Caco-2 (cell line): ENCODE measurements around the gene PKN1. TPM values are rescaled to one million over a fixed set of nuclear protein-coding genes. Genes with fewer than 3 reads are reported as not detected.

Experiments
- BruUV-seq: library from RNA; stranded (reverse); fragments of 400-500 nt; replicated peaks from 2 replicates; lab custom pipeline; 2021; lab: Mats Ljungman, UMichigan
- CTCF ChIA-PET: fragments of 300-600 bp; sonication (Branson Sonifier 250); formaldehyde crosslinking; loops from one replicate; lab custom pipeline; 2022; ENCODE audit warnings: antibody characterized with exemption; lab: Charles Lee
- POLR2A ChIA-PET: fragments of 300-600 bp; sonication (Branson Sonifier 250); formaldehyde crosslinking; loops from one replicate; lab custom pipeline; 2022; ENCODE audit warnings: antibody characterized with exemption; lab: Charles Lee
- DNase-seq, 2 experiments: peaks; one replicate each; pipeline versions ENCODE4 v3.0.0 to v3.0.0-alpha.2; 2020 to 2022
- H3K27me3 ChIP-seq: replicated peaks from 2 replicates; pipeline ENCODE4 v1.6.0; 2011; ENCODE audit warnings: low read length; ENCODE audit not compliant: control insufficient read depth, insufficient read depth
- H3K36me3 ChIP-seq: 2 replicates; pipeline ENCODE4 v1.5.1; 2011; ENCODE audit warnings: low read length; ENCODE audit not compliant: control insufficient read depth, insufficient read depth
- H3K4me1 ChIP-seq: fragments of 250-450 bp; sonication (Bioruptor Pico); 2 replicates; pipeline ENCODE4 v1.5.1; 2020; ENCODE audit warnings: mild to moderate bottlenecking
- H3K4me3 ChIP-seq: 2 replicates; pipeline ENCODE4 v1.5.1; 2011; ENCODE audit warnings: low read depth, mild to moderate bottlenecking, control low read depth, low read length
- H3K9me3 ChIP-seq: fragments of 250-450 bp; sonication (Bioruptor Pico); 2 replicates; pipeline ENCODE4 v1.5.1; 2020; ENCODE audit warnings: mild to moderate bottlenecking, moderate library complexity
- H3K27ac Mint-ChIP-seq: one replicate; pipeline ENCODE4 v1.8.0; 2022; ENCODE audit warnings: mixed read lengths; ENCODE audit not compliant: unreplicated experiment
- H3K27me3 Mint-ChIP-seq: one replicate; pipeline ENCODE4 v1.8.0; 2022; ENCODE audit warnings: mixed read lengths; ENCODE audit not compliant: insufficient read depth, unreplicated experiment
- H3K36me3 Mint-ChIP-seq: one replicate; pipeline ENCODE4 v1.8.0; 2022; ENCODE audit warnings: mild to moderate bottlenecking, mixed read lengths; ENCODE audit not compliant: insufficient read depth, unreplicated experiment
- H3K4me1 Mint-ChIP-seq: one replicate; pipeline ENCODE4 v1.8.0; 2022; ENCODE audit warnings: low read depth, mixed read lengths; ENCODE audit not compliant: unreplicated experiment
- H3K4me3 Mint-ChIP-seq: one replicate; pipeline ENCODE4 v1.8.0; 2022; ENCODE audit warnings: mild to moderate bottlenecking, moderate library complexity, mixed read lengths; ENCODE audit not compliant: unreplicated experiment
- H3K9me3 Mint-ChIP-seq: one replicate; pipeline ENCODE4 v1.8.0; 2022; ENCODE audit warnings: mixed read lengths; ENCODE audit not compliant: unreplicated experiment
- intact Hi-C: fragments of 100-400 bp; cut with micrococcal nuclease; formaldehyde crosslinking; loops from one replicate; pipeline ENCODE4 v1.10.0; 2022; ENCODE audit not compliant: unreplicated experiment
- total RNA-seq: library from RNA; stranded (reverse); gene quantifications from 2 replicates; pipeline ENCODE4 v1.2.3, GENCODE V29; 2022
- TF ChIP-seq, protein P1 (sequence below), 2 experiments: fragments of 200-600 bp in 1 of 2; IDR thresholded peaks; 1 replicate in 1 of 2; 2 replicates in 1 of 2; pipeline versions ENCODE4 v1.5.1 to v1.8.0; 2011 to 2022; ENCODE audit warnings: antibody characterized with exemption in 1 of 2, control low read depth in 1 of 2, inconsistent platforms in 1 of 2, low read depth in 1 of 2, low read length in 1 of 2, mild to moderate bottlenecking in 1 of 2, moderate library complexity in 1 of 2; ENCODE audit not compliant: insufficient read depth in 1 of 2, severe bottlenecking in 1 of 2, unreplicated experiment in 1 of 2

PKN1 gene
- total RNA-seq, 1 experiment from 2014 or later = 102 TPM

DNA sequence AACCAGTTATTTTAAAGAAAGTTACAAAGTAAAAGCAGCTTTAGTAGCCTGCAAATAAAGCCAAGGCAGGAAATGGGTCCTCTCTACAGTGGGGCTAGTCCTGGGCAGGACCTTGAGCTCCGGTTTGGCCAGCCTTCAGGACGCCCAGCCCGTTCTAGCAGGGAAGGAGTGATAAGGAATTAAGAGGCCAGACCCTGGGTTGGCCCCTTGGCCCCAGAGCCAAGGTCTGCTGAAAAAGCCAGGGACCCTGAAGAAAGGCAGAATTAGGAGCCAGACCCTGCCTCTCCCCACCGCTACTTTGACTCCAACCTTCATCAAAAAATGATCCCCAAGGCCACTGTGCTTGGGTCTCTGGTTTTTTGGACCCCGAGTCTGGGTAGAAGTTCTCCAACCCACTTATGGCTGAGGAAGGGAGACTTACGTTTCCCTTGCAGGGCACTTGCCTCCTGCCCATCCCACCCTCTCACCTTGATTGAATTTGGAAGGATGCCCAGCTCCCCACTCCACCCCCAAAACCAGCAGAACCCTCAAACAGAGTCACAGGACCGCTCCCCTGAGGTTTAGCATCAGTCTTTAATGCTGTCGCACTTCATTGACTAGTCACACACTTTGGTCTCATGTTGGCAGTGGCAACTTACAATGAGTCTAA lies 81.2 kb downstream of the PKN1 start:
- Mint-ChIP-seq H3K27me3 (no peaks in the 10 kb centered on the region), H3K36me3 (peaks cover 57% of the 10 kb centered on the region), H3K4me1 (peaks cover 14% of the 10 kb centered on the region), H3K4me3 (no peak overlapping the region), H3K9me3 (no peaks in the 10 kb centered on the region), H3K27ac (no peak overlapping the region)
- intact Hi-C loops = no loop called here
- no peak for DNase-seq
- Histone ChIP-seq H3K9me3 (no peaks in the 10 kb centered on the region), H3K4me1 (peaks cover 28% of the 10 kb centered on the region), H3K36me3 (peaks cover 7% of the 10 kb centered on the region), H3K4me3 (no peak overlapping the region), H3K27me3 (no peaks in the 10 kb centered on the region)
- no TSS peak for BruUV-seq
- TF ChIP-seq, protein P1, sequence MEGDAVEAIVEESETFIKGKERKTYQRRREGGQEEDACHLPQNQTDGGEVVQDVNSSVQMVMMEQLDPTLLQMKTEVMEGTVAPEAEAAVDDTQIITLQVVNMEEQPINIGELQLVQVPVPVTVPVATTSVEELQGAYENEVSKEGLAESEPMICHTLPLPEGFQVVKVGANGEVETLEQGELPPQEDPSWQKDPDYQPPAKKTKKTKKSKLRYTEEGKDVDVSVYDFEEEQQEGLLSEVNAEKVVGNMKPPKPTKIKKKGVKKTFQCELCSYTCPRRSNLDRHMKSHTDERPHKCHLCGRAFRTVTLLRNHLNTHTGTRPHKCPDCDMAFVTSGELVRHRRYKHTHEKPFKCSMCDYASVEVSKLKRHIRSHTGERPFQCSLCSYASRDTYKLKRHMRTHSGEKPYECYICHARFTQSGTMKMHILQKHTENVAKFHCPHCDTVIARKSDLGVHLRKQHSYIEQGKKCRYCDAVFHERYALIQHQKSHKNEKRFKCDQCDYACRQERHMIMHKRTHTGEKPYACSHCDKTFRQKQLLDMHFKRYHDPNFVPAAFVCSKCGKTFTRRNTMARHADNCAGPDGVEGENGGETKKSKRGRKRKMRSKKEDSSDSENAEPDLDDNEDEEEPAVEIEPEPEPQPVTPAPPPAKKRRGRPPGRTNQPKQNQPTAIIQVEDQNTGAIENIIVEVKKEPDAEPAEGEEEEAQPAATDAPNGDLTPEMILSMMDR (IDR thresholded peaks at IDR 0.05; ENCODE audit: insufficient read depth in 1 of 2, low read depth in 1 of 2, low read length in 1 of 2, severe bottlenecking in 1 of 2, unreplicated experiment in 1 of 2) = no peak
- POLR2A ChIA-PET = interaction anchor here (0.5 kb wide), 1 partner anchor 13 kb away, joined by 12 read pairs; no protein-coding TSS in a partner anchor
- CTCF ChIA-PET = interaction anchor here (0.6 kb wide), 1 partner anchor 10 kb away, joined by 4 read pairs; no protein-coding TSS in a partner anchor

DNA sequence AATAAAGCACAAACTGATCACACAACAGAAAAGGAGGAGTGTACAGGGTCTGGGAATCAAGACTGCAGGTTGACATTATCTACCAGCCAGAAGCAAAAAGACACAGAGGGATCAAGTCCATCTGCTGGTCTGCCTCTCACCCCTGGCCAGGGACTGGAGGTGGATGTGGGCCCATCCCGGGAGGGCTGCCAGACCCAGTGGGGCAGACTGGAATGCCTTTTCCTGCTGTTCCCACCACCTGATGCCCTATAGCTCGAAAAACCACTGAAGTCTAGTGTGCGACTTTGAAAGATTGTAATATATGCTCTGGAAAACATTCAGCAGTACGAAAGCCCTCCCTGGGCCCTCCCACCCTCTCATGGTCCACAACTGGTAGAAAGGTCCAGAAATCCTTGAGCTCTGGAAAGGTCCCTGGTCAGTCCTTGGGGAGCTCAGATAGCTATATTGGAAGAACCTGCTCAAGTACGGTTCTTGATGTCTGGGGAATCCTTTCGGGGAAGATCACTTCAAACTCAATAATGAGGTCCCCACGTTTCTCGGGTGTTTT lies 82.5 kb downstream of the PKN1 start:
- ChIA-PET POLR2A (no interaction called here), CTCF (no interaction called here)
- H3K27ac Mint-ChIP-seq = no peak overlapping the region
- H3K4me3 ChIP-seq = no peak overlapping the region
- peak overlapping the region; percentile 88 for H3K4me3 Mint-ChIP-seq
- no peaks in the 10 kb centered on the region for H3K9me3 Mint-ChIP-seq
- H3K27me3 ChIP-seq = no peaks in the 10 kb centered on the region
- peaks cover 7% of the 10 kb centered on the region for H3K36me3 ChIP-seq
- H3K36me3 Mint-ChIP-seq = peaks cover 57% of the 10 kb centered on the region
- no peak for DNase-seq
- no TSS peak for BruUV-seq
- H3K4me1 ChIP-seq = peaks cover 32% of the 10 kb centered on the region
- peaks cover 15% of the 10 kb centered on the region for H3K4me1 Mint-ChIP-seq
- H3K9me3 ChIP-seq = no peaks in the 10 kb centered on the region
- intact Hi-C loops = no loop called here
- H3K27me3 Mint-ChIP-seq = no peaks in the 10 kb centered on the region
- TF ChIP-seq, protein P1 (IDR thresholded peaks at IDR 0.05; ENCODE audit: insufficient read depth in 1 of 2, low read depth in 1 of 2, low read length in 1 of 2, severe bottlenecking in 1 of 2, unreplicated experiment in 1 of 2) = no peak

DNA sequence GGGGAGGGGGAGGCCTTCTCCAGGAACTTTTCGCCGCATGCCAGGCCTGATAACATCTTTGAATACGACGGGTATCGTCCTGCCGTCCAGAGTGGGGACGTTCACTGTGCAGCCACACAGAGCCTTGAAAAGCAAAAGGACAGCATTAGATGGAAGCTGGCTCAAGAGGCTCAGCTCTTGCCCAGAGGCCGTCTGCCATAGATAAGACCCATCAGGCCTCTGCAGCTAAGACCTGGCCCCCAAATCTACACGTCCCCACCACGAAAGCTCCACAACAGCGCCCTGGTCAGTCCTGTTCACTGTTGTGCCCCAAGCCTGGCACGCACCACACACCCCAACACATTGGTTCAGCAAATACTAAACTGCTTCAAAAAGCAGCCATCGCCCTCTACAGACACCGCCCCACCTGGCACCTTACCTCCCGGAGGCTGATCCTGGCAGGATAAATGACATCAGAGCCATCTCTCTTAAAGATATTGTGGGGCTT lies 83.0 kb downstream of the PKN1 start:
- peak overlapping the region; percentile 86 for H3K27ac Mint-ChIP-seq

More for the DNA sequence above, 83.0 kb downstream of the PKN1 start:
- ChIA-PET POLR2A (no interaction called here), CTCF (no interaction called here)
- no peak for DNase-seq
- Mint-ChIP-seq H3K9me3 (no peaks in the 10 kb centered on the region), H3K4me3 (peak overlapping the region; percentile 88), H3K27me3 (no peaks in the 10 kb centered on the region), H3K36me3 (peaks cover 57% of the 10 kb centered on the region), H3K4me1 (peaks cover 9% of the 10 kb centered on the region)
- BruUV-seq = no TSS peak
- intact Hi-C loops = no loop called here
- no peaks in the 10 kb centered on the region for H3K27me3 ChIP-seq
- H3K4me3 ChIP-seq = no peak overlapping the region
- peaks cover 26% of the 10 kb centered on the region for H3K4me1 ChIP-seq
- peaks cover 7% of the 10 kb centered on the region for H3K36me3 ChIP-seq
- H3K9me3 ChIP-seq = no peaks in the 10 kb centered on the region
- TF ChIP-seq, protein P1 (IDR thresholded peaks at IDR 0.05; ENCODE audit: insufficient read depth in 1 of 2, low read depth in 1 of 2, low read length in 1 of 2, severe bottlenecking in 1 of 2, unreplicated experiment in 1 of 2) = no peak
